Body of pancreas (tissue), 4 donors: ENCODE data around the gene PPP1R9A. TPM values are rescaled to one million over a fixed set of nuclear protein-coding genes. Genes with fewer than 3 reads are reported as not detected.

Source experiments
- ATAC-seq: fragments of 150-250 bp; one replicate; pipeline ENCODE4 v1.9.1; 2016
- DNase-seq, 4 donors: peaks; one replicate each; pipeline ENCODE4 v3.0.0-alpha.2; 2019
- H3K27ac ChIP-seq, 4 donors: fragments of 200-600 bp; sonication (generic); 1 replicate in 3 of 4; 2 replicates in 1 of 4; pipeline versions ENCODE4 v1.5.1 to v1.6.1; 2016 to 2019; ENCODE audit warnings: mild to moderate bottlenecking in 1 of 4, mixed read lengths in 1 of 4, moderate library complexity in 1 of 4
- H3K27me3 ChIP-seq, 2 donors: fragments of 200-600 bp; sonication (generic); one replicate each; pipeline ENCODE4 v1.6.0; 2016; ENCODE audit warnings: mild to moderate bottlenecking in 1 of 2
- H3K36me3 ChIP-seq, 2 donors: fragments of 200-600 bp; sonication (generic); replicated peaks in 1 of 2; 2 replicates each; pipeline ENCODE4 v1.5.1; 2016; ENCODE audit warnings: low read depth in 2 of 2; ENCODE audit not compliant: insufficient read depth in 1 of 2
- H3K4me1 ChIP-seq: fragments of 200-600 bp; sonication (generic); one replicate; pipeline ENCODE4 v1.6.0; 2016
- H3K4me3 ChIP-seq, 2 donors: fragments of 200-600 bp; sonication (generic); 1 replicate in 1 of 2; 2 replicates in 1 of 2; pipeline ENCODE4 v1.5.1; 2016 to 2019
- H3K9me3 ChIP-seq, 3 donors: fragments of 200-600 bp; sonication (generic); 1 replicate in 2 of 3; 2 replicates in 1 of 3; pipeline ENCODE4 v1.5.1; 2016
- POLR2A ChIP-seq, 3 donors: fragments of 450-650 bp; IDR thresholded peaks; one replicate each; pipeline ENCODE4 v1.6.1; 2016; ENCODE audit warnings: antibody characterized with exemption in 3 of 3, mild to moderate bottlenecking in 2 of 3
- WGBS, 2 donors: methylation state at CpG; one replicate each; pipeline ENCODE4 v1.1.5; 2017; 5-methylcytosine and 5-hydroxymethylcytosine counted together
- intact Hi-C: fragments of 100-400 bp; cut with DNase I; formaldehyde crosslinking; loops from one replicate; pipeline ENCODE4 v1.15.1; 2023
- total RNA-seq, 2 donors: library from RNA; depleted of rRNA; stranded (reverse); fragments of >200 nt; gene quantifications; one replicate each; pipeline ENCODE4 v1.1.0, GENCODE V29; 2016
- TF ChIP-seq, protein P1 (sequence below), 7 experiments: fragments of 450-650 bp in 4 of 7; fragments of 200-600 bp in 3 of 7; sonication (generic) in 3 of 7; IDR thresholded peaks; one replicate each; pipeline ENCODE4 v1.5.1; 2016 to 2019; ENCODE audit warnings: antibody characterized with exemption in 7 of 7

The PPP1R9A gene
- total RNA-seq, 2 donors from 2014 or later: 16.1 to 44.2 TPM

DNA sequence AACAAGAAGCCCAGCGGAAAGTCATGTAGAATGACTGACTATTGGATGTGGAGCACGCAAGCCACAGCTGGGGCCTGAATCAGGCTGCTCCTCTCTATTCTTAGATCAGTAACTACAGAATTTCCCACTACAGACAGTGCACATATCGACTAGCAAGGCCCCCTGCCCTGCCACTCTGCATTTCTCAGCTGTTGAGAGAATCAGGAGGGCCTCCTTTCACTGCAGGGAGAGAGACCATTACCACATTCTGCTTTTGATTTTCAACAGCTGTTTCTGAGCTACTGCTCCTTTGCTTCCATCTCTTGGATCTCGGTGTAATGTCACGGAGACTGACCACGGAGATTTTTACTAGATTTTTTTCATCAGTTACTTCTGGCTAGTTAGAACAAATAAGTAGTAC lies 343.2 kb downstream of the PPP1R9A start:
- intact Hi-C loops: no loop called here
- no peak for DNase-seq
- TF ChIP-seq POLR2A (IDR thresholded peaks at IDR 0.05): no peak
- TF ChIP-seq, protein P1, sequence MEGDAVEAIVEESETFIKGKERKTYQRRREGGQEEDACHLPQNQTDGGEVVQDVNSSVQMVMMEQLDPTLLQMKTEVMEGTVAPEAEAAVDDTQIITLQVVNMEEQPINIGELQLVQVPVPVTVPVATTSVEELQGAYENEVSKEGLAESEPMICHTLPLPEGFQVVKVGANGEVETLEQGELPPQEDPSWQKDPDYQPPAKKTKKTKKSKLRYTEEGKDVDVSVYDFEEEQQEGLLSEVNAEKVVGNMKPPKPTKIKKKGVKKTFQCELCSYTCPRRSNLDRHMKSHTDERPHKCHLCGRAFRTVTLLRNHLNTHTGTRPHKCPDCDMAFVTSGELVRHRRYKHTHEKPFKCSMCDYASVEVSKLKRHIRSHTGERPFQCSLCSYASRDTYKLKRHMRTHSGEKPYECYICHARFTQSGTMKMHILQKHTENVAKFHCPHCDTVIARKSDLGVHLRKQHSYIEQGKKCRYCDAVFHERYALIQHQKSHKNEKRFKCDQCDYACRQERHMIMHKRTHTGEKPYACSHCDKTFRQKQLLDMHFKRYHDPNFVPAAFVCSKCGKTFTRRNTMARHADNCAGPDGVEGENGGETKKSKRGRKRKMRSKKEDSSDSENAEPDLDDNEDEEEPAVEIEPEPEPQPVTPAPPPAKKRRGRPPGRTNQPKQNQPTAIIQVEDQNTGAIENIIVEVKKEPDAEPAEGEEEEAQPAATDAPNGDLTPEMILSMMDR (IDR thresholded peaks at IDR 0.05): no peak

DNA sequence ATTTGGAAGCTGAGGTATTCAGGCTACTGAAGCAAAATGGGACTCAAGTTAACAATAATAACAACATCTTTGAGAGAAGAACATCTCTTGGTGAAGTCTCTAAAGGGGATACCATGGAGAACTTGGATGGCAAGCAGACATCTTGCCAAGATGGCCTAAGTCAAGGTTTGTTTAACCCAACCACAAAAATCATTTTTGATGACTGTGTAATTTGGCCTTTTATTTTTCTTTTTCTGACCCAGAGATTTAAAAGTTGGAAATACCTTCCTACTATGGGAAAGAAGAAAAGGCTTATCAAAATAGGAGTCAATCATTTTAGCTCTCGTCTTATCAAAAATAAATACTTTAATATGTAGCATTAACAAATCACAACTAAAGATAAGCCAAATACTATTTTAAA lies 344.6 kb downstream of the PPP1R9A start:
- 45 to 50% methylated on average over 1 of the region's 1 CpG for WGBS, 2 donors
- DNase-seq (no peak), ATAC-seq (no peak)
- H3K4me3 ChIP-seq: no peak overlapping the region
- no peak overlapping the region for H3K27ac ChIP-seq
- TF ChIP-seq, protein P1 (IDR thresholded peaks at IDR 0.05): no peak
- no peak for TF ChIP-seq POLR2A (IDR thresholded peaks at IDR 0.05)
- H3K36me3 ChIP-seq: peaks cover 0 to 4% of the 10 kb centered on the region in 2 donors
- H3K9me3 ChIP-seq: no peaks in the 10 kb centered on the region
- intact Hi-C loops: no loop called here
- H3K4me1 ChIP-seq: peaks cover 2% of the 10 kb centered on the region
- H3K27me3 ChIP-seq: no peaks in the 10 kb centered on the region

More for the DNA sequence above, 343.2 kb downstream of the PPP1R9A start:
- Histone ChIP-seq H3K4me3 (no peak overlapping the region), H3K27me3 (no peaks in the 10 kb centered on the region), H3K36me3 (peaks cover 0 to 4% of the 10 kb centered on the region in 2 donors), H3K9me3 (no peaks in the 10 kb centered on the region), H3K4me1 (peaks cover 8% of the 10 kb centered on the region), H3K27ac (no peak overlapping the region)
- no peak for ATAC-seq
- WGBS, 2 donors: 88 to 89% methylated on average over 6 of the region's 6 CpGs

DNA sequence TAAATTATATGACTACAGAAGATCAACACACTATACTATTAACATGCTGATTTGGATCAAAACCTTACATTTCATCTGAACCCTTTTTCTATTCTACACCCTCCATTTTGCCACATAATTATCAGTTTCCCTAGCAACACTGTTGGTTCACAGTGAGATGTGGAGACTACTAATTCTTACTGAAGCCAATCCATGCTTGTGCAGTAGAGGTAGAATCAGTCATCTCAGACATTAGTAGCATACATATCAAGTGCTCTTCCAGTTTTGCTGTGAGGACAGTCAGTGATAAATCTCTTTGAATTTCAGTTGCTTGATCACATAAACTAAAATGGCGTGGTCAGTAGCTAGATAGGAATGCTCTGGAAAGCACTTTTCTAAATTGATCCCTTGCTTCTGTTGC lies 346.6 kb downstream of the PPP1R9A start:
- no peak for ATAC-seq
- peaks cover 0 to 4% of the 10 kb centered on the region in 2 donors for H3K36me3 ChIP-seq
- intact Hi-C loops: no loop called here
- H3K4me1 ChIP-seq: no peaks in the 10 kb centered on the region
- no peaks in the 10 kb centered on the region for H3K27me3 ChIP-seq
- DNase-seq: no peak
- no peak overlapping the region for H3K27ac ChIP-seq
- TF ChIP-seq, protein P1 (IDR thresholded peaks at IDR 0.05): no peak
- no peak for TF ChIP-seq POLR2A (IDR thresholded peaks at IDR 0.05)
- 90 to 96% methylated on average over 1 of the region's 1 CpG for WGBS, 2 donors
- no peaks in the 10 kb centered on the region for H3K9me3 ChIP-seq
- no peak overlapping the region for H3K4me3 ChIP-seq

DNA sequence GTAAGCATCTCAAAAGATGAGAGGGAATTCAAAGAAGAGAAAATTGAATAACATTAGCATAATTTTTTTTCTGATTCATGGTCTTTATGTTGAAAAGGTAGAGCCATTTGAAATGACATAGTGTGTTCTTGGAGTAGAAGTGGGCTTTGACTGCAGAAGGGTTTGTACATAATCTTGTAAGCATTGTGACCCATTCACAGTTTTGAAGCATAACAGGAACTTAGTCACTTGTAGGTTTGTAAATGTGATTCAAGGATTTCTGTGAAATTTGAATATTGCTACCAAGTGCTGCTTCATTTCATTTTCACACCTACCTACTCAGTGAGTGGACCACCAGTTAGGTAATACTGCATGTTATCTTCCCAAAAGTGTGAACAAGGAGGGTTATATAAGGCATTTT lies 348.3 kb downstream of the PPP1R9A start:
- no peak overlapping the region for H3K4me3 ChIP-seq
- DNase-seq (no peak), ATAC-seq (no peak)
- H3K9me3 ChIP-seq: no peaks in the 10 kb centered on the region
- no peaks in the 10 kb centered on the region for H3K27me3 ChIP-seq
- H3K27ac ChIP-seq: no peak overlapping the region
- TF ChIP-seq POLR2A (IDR thresholded peaks at IDR 0.05): no peak
- TF ChIP-seq, protein P1 (IDR thresholded peaks at IDR 0.05): no peak
- intact Hi-C loops: no loop called here
- H3K4me1 ChIP-seq: no peaks in the 10 kb centered on the region
- H3K36me3 ChIP-seq: peaks cover 0 to 4% of the 10 kb centered on the region in 2 donors

DNA sequence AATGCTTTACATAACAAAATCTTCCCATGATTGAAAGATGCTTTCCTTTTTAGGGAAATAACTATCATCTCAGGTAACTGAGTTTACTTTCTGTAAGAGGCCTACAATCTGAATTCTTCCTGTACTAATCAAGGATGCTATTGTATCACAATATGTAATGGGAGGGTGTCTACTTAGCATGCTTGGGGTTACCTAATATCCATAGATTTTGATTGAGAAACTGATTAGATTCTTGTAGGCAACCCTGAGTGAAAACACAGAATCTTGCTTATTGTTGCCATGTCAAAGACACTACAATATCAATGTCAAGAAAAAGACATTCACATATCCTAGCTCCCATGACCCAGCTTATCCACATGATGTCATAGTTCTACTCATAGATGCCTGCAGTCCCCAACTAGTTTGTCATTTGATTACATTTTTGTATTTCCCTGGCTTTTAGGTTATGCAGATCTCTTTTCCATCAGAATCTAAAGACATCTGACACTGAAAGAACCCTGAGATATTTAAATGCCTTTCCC lies 354.6 kb downstream of the PPP1R9A start:
- H3K9me3 ChIP-seq: no peaks in the 10 kb centered on the region
- ATAC-seq: no peak
- H3K27me3 ChIP-seq: no peaks in the 10 kb centered on the region
- intact Hi-C loops: no loop called here
- TF ChIP-seq, protein P1 (IDR thresholded peaks at IDR 0.05): no peak
- TF ChIP-seq POLR2A (IDR thresholded peaks at IDR 0.05): no peak
- no peak overlapping the region for H3K27ac ChIP-seq
- no peak overlapping the region for H3K4me3 ChIP-seq
- no peaks in the 10 kb centered on the region for H3K36me3 ChIP-seq
- DNase-seq: no peak
- H3K4me1 ChIP-seq: no peaks in the 10 kb centered on the region
